B cell (primary cell): ENCODE measurements around the gene SHISA2. TPM values are rescaled to one million over a fixed set of nuclear protein-coding genes. Genes with fewer than 3 reads are reported as not detected.
"Not testable (repeated sequence)": the region's sequence is repeated elsewhere in the genome, so short reads cannot be mapped to it uniquely, and the experiment has no call there.

Experiments
- ATAC-seq: fragments of 200-7000 bp; cut with Tn5 transposase; one replicate; pipeline ENCODE4 v1.10.0; 2021; ENCODE audit warnings: low read depth, mild to moderate bottlenecking, moderate number of reproducible peaks, moderate library complexity
- CTCF ChIA-PET: fragments of 350-600 bp; sonication (Branson Sonifier 250); formaldehyde crosslinking; loops from one replicate; lab custom pipeline; 2021; ENCODE audit warnings: antibody characterized with exemption, inconsistent platforms; lab: Charles Lee
- POLR2A ChIA-PET: fragments of 350-600 bp; sonication (Branson Sonifier 250); formaldehyde crosslinking; loops from one replicate; lab custom pipeline; 2021; ENCODE audit warnings: antibody characterized with exemption; lab: Charles Lee
- DNase-seq: peaks from one replicate; pipeline ENCODE4 v3.0.0; 2013
- H2AFZ ChIP-seq: 2 replicates; pipeline ENCODE4 v1.6.1; 2012; ENCODE audit warnings: mild to moderate bottlenecking, low read depth, low read length; ENCODE audit not compliant: insufficient read depth, poor library complexity, severe bottlenecking
- H3K27ac ChIP-seq, 2 donors: 1 replicate in 1 of 2; 2 replicates in 1 of 2; pipeline ENCODE4 v1.5.1; 2012 to 2013; ENCODE audit warnings: low read length in 2 of 2, mild to moderate bottlenecking in 2 of 2, moderate library complexity in 1 of 2
- H3K27me3 ChIP-seq, 4 experiments: fragments of 200-600 bp in 1 of 4; sonication (generic) in 1 of 4; replicated peaks in 1 of 4; 1 replicate in 2 of 4; 2 replicates in 2 of 4; pipeline versions ENCODE4 v1.6.1 to v1.7.0; 2013 to 2016; ENCODE audit warnings: low read length in 3 of 4, mild to moderate bottlenecking in 2 of 4, mixed read lengths in 1 of 4, moderate library complexity in 1 of 4; ENCODE audit not compliant: insufficient read depth in 4 of 4, control insufficient read depth in 3 of 4; ENCODE audit errors: control extremely low read depth in 1 of 4
- H3K36me3 ChIP-seq, 2 experiments: replicated peaks in 1 of 2; 1 replicate in 1 of 2; 2 replicates in 1 of 2; pipeline versions ENCODE4 v1.6.1 to v1.7.1; 2013; ENCODE audit warnings: low read length in 1 of 2; ENCODE audit not compliant: insufficient read depth in 2 of 2, control insufficient read depth in 1 of 2; ENCODE audit errors: control extremely low read depth in 1 of 2, extremely low read depth in 1 of 2
- H3K4me1 ChIP-seq, 2 donors: fragments of 200-600 bp in 1 of 2; sonication (generic) in 1 of 2; 1 replicate in 1 of 2; 2 replicates in 1 of 2; pipeline versions ENCODE4 v1.5.1 to v1.6.1; 2013 to 2017; ENCODE audit warnings: low read length in 2 of 2; ENCODE audit not compliant: control insufficient read depth in 2 of 2, insufficient read depth in 2 of 2
- H3K4me2 ChIP-seq: replicated peaks from 2 replicates; pipeline ENCODE3; 2012; ENCODE audit warnings: mild to moderate bottlenecking, low read depth, low read length; ENCODE audit not compliant: poor library complexity, severe bottlenecking
- H3K4me3 ChIP-seq, 5 experiments: fragments of 200-600 bp in 1 of 5; sonication (generic) in 1 of 5; 1 replicate in 3 of 5; 2 replicates in 2 of 5; pipeline versions ENCODE4 v1.5.1 to v1.7.0; 2011 to 2016; ENCODE audit warnings: low read length in 4 of 5, mild to moderate bottlenecking in 4 of 5, low read depth in 2 of 5, control low read depth in 1 of 5, moderate library complexity in 1 of 5; ENCODE audit not compliant: insufficient read depth in 1 of 5; ENCODE audit errors: control extremely low read depth in 1 of 5, extremely low read depth in 1 of 5
- H3K79me2 ChIP-seq: fragments of 200-600 bp; sonication (generic); one replicate; pipeline ENCODE4 v1.6.0; 2016; ENCODE audit warnings: low read length; ENCODE audit not compliant: control insufficient read depth, insufficient read depth
- H3K9ac ChIP-seq: fragments of 200-600 bp; sonication (generic); 2 replicates; pipeline ENCODE4 v1.6.1; 2017; ENCODE audit warnings: mild to moderate bottlenecking, low read length, moderate library complexity
- H3K9me3 ChIP-seq, 3 donors: one replicate each; pipeline versions ENCODE4 v1.6.1 to v1.7.1; 2013; ENCODE audit warnings: low read length in 2 of 3; ENCODE audit not compliant: control insufficient read depth in 2 of 3, insufficient read depth in 1 of 3; ENCODE audit errors: control extremely low read depth in 1 of 3
- H4K20me1 ChIP-seq: 2 replicates; pipeline ENCODE4 v1.6.0; 2012; ENCODE audit warnings: mild to moderate bottlenecking, low read length; ENCODE audit not compliant: insufficient read depth, control insufficient read depth, poor library complexity, severe bottlenecking
- H3K27ac Mint-ChIP-seq: one replicate; pipeline ENCODE4 v1.8.0; 2021; ENCODE audit warnings: mixed read lengths
- H3K27me3 Mint-ChIP-seq: one replicate; pipeline ENCODE4 v1.8.0; 2021; ENCODE audit warnings: mixed read lengths
- H3K4me1 Mint-ChIP-seq: one replicate; pipeline ENCODE4 v1.8.0; 2021; ENCODE audit warnings: mixed read lengths
- H3K4me3 Mint-ChIP-seq: one replicate; pipeline ENCODE4 v1.8.0; 2021; ENCODE audit warnings: mixed read lengths
- H3K9me3 Mint-ChIP-seq: one replicate; pipeline ENCODE4 v1.8.0; 2022; ENCODE audit warnings: mixed read lengths; ENCODE audit not compliant: insufficient read depth
- CTCF ChIP-seq: fragments of 200-600 bp; IDR thresholded peaks from one replicate; pipeline ENCODE4 v1.8.0; 2022; ENCODE audit warnings: antibody characterized with exemption, mild to moderate bottlenecking
- EZH2 ChIP-seq: IDR thresholded peaks from 2 replicates; pipeline ENCODE4 v1.6.1; 2012; ENCODE audit warnings: borderline replicate concordance, low read depth, mild to moderate bottlenecking, moderate library complexity, low read length; ENCODE audit not compliant: insufficient read depth, poor library complexity, severe bottlenecking
- WGBS: methylation state at CpG from one replicate; pipeline ENCODE4 v1.1.5; 2013; ENCODE audit warnings: missing lambda C conversion rate; ENCODE audit not compliant: insufficient coverage; 5-methylcytosine and 5-hydroxymethylcytosine counted together
- intact Hi-C: fragments of 100-400 bp; cut with micrococcal nuclease; formaldehyde crosslinking; loops from one replicate; pipeline ENCODE4 v1.10.0; 2022
- polyA plus RNA-seq: library from polyadenylated mRNA; depleted of rRNA; stranded (reverse); fragments of >200 nt; gene quantifications from 2 replicates; pipeline ENCODE4 v1.2.3, GENCODE V29; 2012
- total RNA-seq, 2 donors: library from RNA; stranded (reverse); fragments of 120-200 nt in 1 of 2; gene quantifications; 1 replicate in 1 of 2; 2 replicates in 1 of 2; pipeline versions ENCODE4 v1.2.3 to v1.2.4, GENCODE V29; 2013 to 2022

SHISA2 gene
- total and polyA plus RNA-seq, 2 donors (not counting 1 experiment from before 2014, with no cell fraction given), result 0.03 TPM; not detected in 1

- Histone ChIP-seq H3K4me1 (no peaks in the 10 kb centered on the region), H3K4me2 (no peak overlapping the region), H3K27me3 (peaks cover 0 to 5% (median 1%) of the 10 kb centered on the region in 4 experiments), H3K27ac (no peak overlapping the region), H3K79me2 (no peaks in the 10 kb centered on the region), H2AFZ (no peak overlapping the region), H3K36me3 (no peaks in the 10 kb centered on the region), H4K20me1 (no peaks in the 10 kb centered on the region), H3K9ac (no peak overlapping the region), H3K4me3 (no peak overlapping the region), H3K9me3 (peaks cover 0 to 3% (median 0%) of the 10 kb centered on the region in 3 donors)
- no peak overlapping the region for H3K4me3 Mint-ChIP-seq
- no peaks in the 10 kb centered on the region for H3K9me3 Mint-ChIP-seq
- H3K27me3 Mint-ChIP-seq, result peaks cover 20% of the 10 kb centered on the region
- ChIA-PET CTCF (no interaction called here), POLR2A (no interaction called here)
- ATAC-seq, result no peak
- TF ChIP-seq EZH2 (no peak), CTCF (no peak)
- WGBS, result 72% methylated on average over 9 of the region's 14 CpGs
- no peak for DNase-seq
- intact Hi-C loops, result no loop called here
- no peak overlapping the region for H3K27ac Mint-ChIP-seq
- no peaks in the 10 kb centered on the region for H3K4me1 Mint-ChIP-seq
Measured at GRCh38 chr13:26095846-26096610, 44.2 kb upstream of the SHISA2 start.

- CTCF ChIA-PET, result no interaction called here
- Histone ChIP-seq H4K20me1 (no peaks in the 10 kb centered on the region), H3K4me3 (no peak overlapping the region), H2AFZ (no peak overlapping the region), H3K27ac (no peak overlapping the region), H3K36me3 (no peaks in the 10 kb centered on the region), H3K27me3 (peaks cover 0 to 5% (median 1%) of the 10 kb centered on the region in 4 experiments), H3K4me1 (no peaks in the 10 kb centered on the region), H3K9me3 (peaks cover 0 to 3% (median 0%) of the 10 kb centered on the region in 3 donors), H3K79me2 (no peaks in the 10 kb centered on the region), H3K9ac (no peak overlapping the region), H3K4me2 (no peak overlapping the region)
- Mint-ChIP-seq H3K4me1 (no peaks in the 10 kb centered on the region), H3K9me3 (no peaks in the 10 kb centered on the region), H3K27ac (no peak overlapping the region), H3K4me3 (no peak overlapping the region), H3K27me3 (peaks cover 20% of the 10 kb centered on the region)
- DNase-seq, result no peak
- WGBS, result no CpG with 5 or more reads among the region's 1 CpG
- no peak for ATAC-seq
- intact Hi-C loops, result no loop called here
- POLR2A ChIA-PET, result no interaction called here
- no peak for TF ChIP-seq CTCF
- no peak for TF ChIP-seq EZH2
Measured at GRCh38 chr13:26095338-26095737, 43.5 kb upstream of the SHISA2 start.

DNA sequence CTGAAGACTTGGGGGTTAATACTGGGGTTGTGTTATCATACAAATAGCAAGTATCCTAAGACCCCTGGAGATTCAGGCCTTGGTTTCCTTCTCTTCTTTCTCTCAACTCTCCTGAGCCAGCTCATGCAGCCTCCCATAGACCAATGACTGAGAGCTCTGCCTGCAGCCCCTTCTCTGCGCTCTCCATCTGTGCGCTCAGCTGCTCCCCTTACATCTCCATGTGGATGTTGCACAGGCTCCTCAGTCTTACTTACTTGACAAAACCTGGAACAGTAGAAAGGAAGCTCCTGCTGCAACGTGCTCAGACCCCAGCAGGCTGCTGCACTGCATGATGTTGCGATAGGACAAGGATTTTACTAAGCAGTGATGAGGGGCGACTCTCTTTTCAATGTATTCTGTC, 25.0 kb upstream of the SHISA2 start:
- POLR2A ChIA-PET, H3K4me3 ChIP-seq, H4K20me1 ChIP-seq, H3K36me3 ChIP-seq, intact Hi-C loops, H3K27ac ChIP-seq, H3K9me3 Mint-ChIP-seq, H3K4me1 ChIP-seq, DNase-seq, H3K4me2 ChIP-seq, H3K9me3 ChIP-seq, H2AFZ ChIP-seq, H3K9ac ChIP-seq, H3K79me2 ChIP-seq, ATAC-seq, H3K4me1 Mint-ChIP-seq, H3K27ac Mint-ChIP-seq, H3K4me3 Mint-ChIP-seq: not testable (repeated sequence)
- WGBS, result 85% methylated on average over 5 of the region's 5 CpGs
- CTCF ChIA-PET, result interaction anchor here (0.9 kb wide), 1 partner anchor 507 kb away, joined by 3 read pairs; no protein-coding TSS in a partner anchor
- H3K27me3 Mint-ChIP-seq, result peaks cover 21% of the 10 kb centered on the region
- peaks cover 0 to 11% (median 2%) of the 10 kb centered on the region in 4 experiments for H3K27me3 ChIP-seq
